AG04450 (cell line): ENCODE measurements around the gene SOS1. TPM values are rescaled to one million over a fixed set of nuclear protein-coding genes. Genes with fewer than 3 reads are reported as not detected.
A peak's percentile ranks its signal among the peaks of the same experiment; 100 is the strongest.

Source experiments
- CTCF ChIA-PET: fragments of 300-600, 350-600 bp; formaldehyde crosslinking; extraction: SDS; loops from one replicate; lab custom pipeline; 2022; ENCODE audit warnings: antibody characterized with exemption, inconsistent platforms; lab: Charles Lee
- POLR2A ChIA-PET: fragments of 350-600 bp; formaldehyde crosslinking; extraction: SDS; loops from one replicate; lab custom pipeline; 2021; ENCODE audit warnings: antibody characterized with exemption, inconsistent platforms; lab: Yijun Ruan, JAX
- DNase-seq: peaks from one replicate; pipeline ENCODE4 v3.0.0-alpha.2; 2011; ENCODE audit warnings: low read depth, low spot score
- H3K27ac ChIP-seq: one replicate; pipeline ENCODE4 v1.5.1; 2012; ENCODE audit warnings: low read depth, low read length, control low read depth
- H3K27me3 ChIP-seq: one replicate; pipeline ENCODE4 v1.6.0; 2012; ENCODE audit warnings: low read length; ENCODE audit not compliant: control insufficient read depth, insufficient read depth
- H3K4me3 ChIP-seq: 2 replicates; pipeline ENCODE4 v1.5.1; 2011; ENCODE audit warnings: mild to moderate bottlenecking, low read depth, low read length, control low read depth
- H3K9me3 ChIP-seq: 2 replicates; pipeline ENCODE4 v1.5.1; 2012; ENCODE audit warnings: low read length; ENCODE audit not compliant: control insufficient read depth, insufficient read depth
- polyA plus RNA-seq: library from polyadenylated mRNA; depleted of rRNA; stranded (reverse); fragments of >200 nt; gene quantifications from 2 replicates; pipeline ENCODE4 v1.2.3, GENCODE V29; 2011
- TF ChIP-seq, protein P1 (sequence below): IDR thresholded peaks from 2 replicates; pipeline ENCODE4 v1.5.1; 2011; ENCODE audit warnings: low read depth, low read length, control low read depth, inconsistent platforms

SOS1 gene
- polyA plus RNA-seq, 1 experiment: 42.2 TPM

- no peaks in the 10 kb centered on the region for H3K27me3 ChIP-seq
- DNase-seq: no peak
- H3K4me3 ChIP-seq: no peak overlapping the region
- no peak overlapping the region for H3K27ac ChIP-seq
- ChIA-PET CTCF (interaction anchor here (0.7 kb wide), 1 partner anchor 14 kb away, joined by 3 read pairs; no protein-coding TSS in a partner anchor), POLR2A (no interaction called here)
- no peaks in the 10 kb centered on the region for H3K9me3 ChIP-seq
- TF ChIP-seq, protein P1, sequence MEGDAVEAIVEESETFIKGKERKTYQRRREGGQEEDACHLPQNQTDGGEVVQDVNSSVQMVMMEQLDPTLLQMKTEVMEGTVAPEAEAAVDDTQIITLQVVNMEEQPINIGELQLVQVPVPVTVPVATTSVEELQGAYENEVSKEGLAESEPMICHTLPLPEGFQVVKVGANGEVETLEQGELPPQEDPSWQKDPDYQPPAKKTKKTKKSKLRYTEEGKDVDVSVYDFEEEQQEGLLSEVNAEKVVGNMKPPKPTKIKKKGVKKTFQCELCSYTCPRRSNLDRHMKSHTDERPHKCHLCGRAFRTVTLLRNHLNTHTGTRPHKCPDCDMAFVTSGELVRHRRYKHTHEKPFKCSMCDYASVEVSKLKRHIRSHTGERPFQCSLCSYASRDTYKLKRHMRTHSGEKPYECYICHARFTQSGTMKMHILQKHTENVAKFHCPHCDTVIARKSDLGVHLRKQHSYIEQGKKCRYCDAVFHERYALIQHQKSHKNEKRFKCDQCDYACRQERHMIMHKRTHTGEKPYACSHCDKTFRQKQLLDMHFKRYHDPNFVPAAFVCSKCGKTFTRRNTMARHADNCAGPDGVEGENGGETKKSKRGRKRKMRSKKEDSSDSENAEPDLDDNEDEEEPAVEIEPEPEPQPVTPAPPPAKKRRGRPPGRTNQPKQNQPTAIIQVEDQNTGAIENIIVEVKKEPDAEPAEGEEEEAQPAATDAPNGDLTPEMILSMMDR: no peak
These were observed 11.3 kb downstream of the SOS1 start for GRCh38 chr2:39109537-39109936.

GRCh38 chr2:39108377-39108776 is 12.5 kb downstream of the SOS1 start:
- H3K27me3 ChIP-seq: no peaks in the 10 kb centered on the region
- ChIA-PET CTCF (interaction anchor here (0.6 to 0.9 kb wide), 2 partner anchors 49 to 77 kb away, joined by 4 read pairs; no protein-coding TSS in a partner anchor), POLR2A (no interaction called here)
- TF ChIP-seq, protein P1: no peak
- no peak overlapping the region for H3K4me3 ChIP-seq
- no peak overlapping the region for H3K27ac ChIP-seq
- no peak for DNase-seq
- H3K9me3 ChIP-seq: no peaks in the 10 kb centered on the region

DNA sequence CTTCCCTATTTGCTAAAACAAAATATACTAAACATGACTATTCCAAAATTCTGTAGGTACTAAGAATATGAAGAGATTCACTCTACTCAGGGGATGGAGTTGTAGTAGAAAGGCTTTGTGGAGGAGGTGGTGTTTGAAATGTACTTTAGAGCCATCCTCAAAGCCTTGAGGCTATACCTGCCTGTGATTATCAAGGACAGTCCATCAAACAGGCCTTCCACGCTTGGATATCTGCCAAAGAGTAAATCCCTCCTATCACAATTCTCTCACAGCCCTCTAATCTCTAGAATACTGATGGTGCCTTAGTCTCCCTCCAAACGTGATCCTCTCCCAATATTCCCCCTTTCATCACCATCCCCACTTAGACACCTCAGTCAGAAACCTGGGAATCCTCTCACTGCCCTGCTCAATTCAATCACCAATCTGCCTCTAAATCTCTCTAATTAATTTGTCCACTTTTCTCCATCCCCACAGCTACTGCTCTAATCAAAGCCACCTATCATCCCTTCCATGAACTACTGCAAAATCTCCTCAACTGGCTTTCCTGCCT is 13.1 kb downstream of the SOS1 start:
- ChIA-PET POLR2A (no interaction called here), CTCF (interaction anchor here (0.9 kb wide), 1 partner anchor 49 kb away, joined by 4 read pairs; no protein-coding TSS in a partner anchor)

GRCh38 chr2:39107156-39107555 is 13.7 kb downstream of the SOS1 start:
- DNase-seq: no peak
- POLR2A ChIA-PET: no interaction called here
- TF ChIP-seq, protein P1: 0 out of 2 replicates have a peak, but pooled peaks have one; percentile 1
- CTCF ChIA-PET: no interaction called here
- Histone ChIP-seq H3K9me3 (no peaks in the 10 kb centered on the region), H3K27me3 (no peaks in the 10 kb centered on the region), H3K4me3 (no peak overlapping the region), H3K27ac (no peak overlapping the region)

More for the DNA sequence above, 13.1 kb downstream of the SOS1 start:
- TF ChIP-seq, protein P1: no peak
- no peak for DNase-seq
- no peaks in the 10 kb centered on the region for H3K9me3 ChIP-seq
- H3K27ac ChIP-seq: no peak overlapping the region
- H3K4me3 ChIP-seq: no peak overlapping the region
- no peaks in the 10 kb centered on the region for H3K27me3 ChIP-seq

DNA sequence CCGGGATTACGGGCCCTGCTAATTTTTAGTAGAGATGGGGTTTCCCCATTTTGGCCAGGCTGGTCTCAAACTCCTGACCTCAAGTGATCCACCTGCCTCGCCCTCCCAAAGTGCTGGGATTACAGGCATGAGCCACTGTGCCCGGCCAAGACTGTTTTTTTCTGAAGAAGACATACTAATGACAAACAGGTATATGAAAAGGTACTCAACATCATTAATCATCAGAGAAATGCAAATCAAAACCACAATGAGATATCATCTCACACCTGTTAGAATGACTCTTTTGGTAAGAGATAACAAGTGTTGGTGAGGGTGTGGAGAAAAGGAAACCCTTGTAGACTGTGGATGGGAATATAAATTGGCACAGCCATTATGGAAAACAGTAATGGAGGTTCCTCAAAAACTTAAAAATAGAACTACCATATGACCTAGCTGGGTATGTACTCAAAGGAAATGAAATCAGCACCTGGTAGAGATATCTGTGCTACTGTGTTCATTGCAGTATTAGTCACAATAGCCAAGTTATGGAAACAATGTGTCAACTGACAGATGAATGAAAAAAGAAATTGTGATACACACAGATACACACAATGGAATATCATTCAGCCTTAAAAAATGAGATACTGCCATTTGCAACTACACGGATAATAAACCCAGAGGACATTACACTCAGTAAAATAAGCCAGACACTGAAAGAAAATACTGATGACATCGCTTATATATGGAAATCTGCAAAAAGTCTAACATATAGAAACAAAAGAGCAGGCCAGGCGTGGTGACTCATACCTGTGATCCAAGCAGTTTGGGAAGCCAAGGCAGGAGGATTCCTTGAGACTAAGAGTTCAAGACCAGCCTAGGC is 20.8 kb downstream of the SOS1 start:
- H3K4me3 ChIP-seq: no peak overlapping the region
- TF ChIP-seq, protein P1: no peak
- no peaks in the 10 kb centered on the region for H3K27me3 ChIP-seq
- DNase-seq: no peak
- CTCF ChIA-PET: interaction anchor here (1.1 kb wide), 1 partner anchor 128 kb away, joined by 3 read pairs; no protein-coding TSS in a partner anchor
- POLR2A ChIA-PET: no interaction called here
- H3K27ac ChIP-seq: no peak overlapping the region
- no peaks in the 10 kb centered on the region for H3K9me3 ChIP-seq
